Hepatocyte (in vitro differentiated cells): ENCODE results near the gene RLN3. TPM values are rescaled to one million over a fixed set of nuclear protein-coding genes. Genes with fewer than 3 reads are reported as not detected.

Source experiments
- DNase-seq: peaks from one replicate; pipeline ENCODE4 v3.0.0-alpha.2; 2016; ENCODE audit warnings: low spot score
- H2AFZ ChIP-seq: fragments of 200-600 bp; sonication (generic); 2 replicates; pipeline ENCODE4 v1.6.0; 2016; ENCODE audit warnings: antibody characterized with exemption, mild to moderate bottlenecking
- H3K27ac ChIP-seq: fragments of 200-600 bp; sonication (generic); 2 replicates; pipeline ENCODE4 v1.5.1; 2016; ENCODE audit warnings: mild to moderate bottlenecking
- H3K27me3 ChIP-seq: fragments of 200-600 bp; sonication (generic); 2 replicates; pipeline ENCODE4 v1.6.1; 2016
- H3K36me3 ChIP-seq: fragments of 200-600 bp; sonication (generic); replicated peaks from 2 replicates; pipeline ENCODE4 v1.5.1; 2016; ENCODE audit warnings: low read depth; ENCODE audit not compliant: insufficient read depth
- H3K4me1 ChIP-seq: fragments of 200-600 bp; sonication (generic); 2 replicates; pipeline ENCODE4 v1.5.1; 2016; ENCODE audit warnings: mild to moderate bottlenecking, moderate library complexity; ENCODE audit not compliant: insufficient read depth
- H3K4me2 ChIP-seq: fragments of 200-600 bp; sonication (generic); 2 replicates; pipeline ENCODE4 v1.6.0; 2016
- H3K4me3 ChIP-seq: fragments of 200-600 bp; sonication (generic); 2 replicates; pipeline ENCODE4 v1.5.1; 2016; ENCODE audit warnings: mild to moderate bottlenecking
- H3K79me2 ChIP-seq: fragments of 200-600 bp; sonication (generic); 2 replicates; pipeline ENCODE4 v1.6.0; 2017; ENCODE audit warnings: mild to moderate bottlenecking
- H3K9me2 ChIP-seq: fragments of 200-600 bp; sonication (generic); replicated peaks from 2 replicates; pipeline ENCODE4 v1.6.0; 2017; ENCODE audit warnings: mild to moderate bottlenecking; ENCODE audit not compliant: insufficient read depth
- H3K9me3 ChIP-seq: fragments of 200-600 bp; sonication (generic); 2 replicates; pipeline ENCODE4 v1.5.1; 2016; ENCODE audit warnings: low read depth, mild to moderate bottlenecking
- H4K20me1 ChIP-seq: fragments of 200-600 bp; sonication (generic); 2 replicates; pipeline ENCODE4 v1.6.0; 2016; ENCODE audit warnings: mild to moderate bottlenecking; ENCODE audit not compliant: insufficient read depth, poor library complexity, severe bottlenecking
- CTCF ChIP-seq: fragments of 200-600 bp; sonication (generic); IDR thresholded peaks from 2 replicates; pipeline ENCODE4 v1.5.1; 2016; ENCODE audit warnings: antibody characterized with exemption, mild to moderate bottlenecking; ENCODE audit not compliant: poor library complexity
- EZH2 ChIP-seq: fragments of 200-600 bp; sonication (generic); IDR thresholded peaks from 2 replicates; pipeline ENCODE4 v1.6.1; 2016; ENCODE audit warnings: antibody characterized with exemption, mild to moderate bottlenecking, borderline replicate concordance
- EZH2phosphoT487 ChIP-seq: fragments of 200-600 bp; sonication (generic); IDR thresholded peaks from one replicate; pipeline ENCODE4 v1.6.1; 2018; ENCODE audit warnings: antibody characterized with exemption, mild to moderate bottlenecking, low read depth, moderate library complexity; ENCODE audit not compliant: unreplicated experiment, severe bottlenecking
- WGBS: methylation state at CpG from one replicate; pipeline ENCODE4 v1.1.6; 2016; ENCODE audit warnings: low lambda C conversion rate; ENCODE audit errors: missing lambda C conversion rate; 5-methylcytosine and 5-hydroxymethylcytosine counted together
- polyA plus RNA-seq: library from polyadenylated mRNA; unstranded; fragments of >200 nt; fragmentation: Nextera tagmentation; extraction: Ambion mirVana; gene quantifications from 2 replicates; pipeline ENCODE4 v1.2.1, GENCODE V29; 2016
- total RNA-seq: library from RNA; depleted of rRNA; stranded (reverse); fragments of >200 nt; gene quantifications from 2 replicates; pipeline ENCODE4 v1.2.3, GENCODE V29; 2014

RLN3 gene
- total and polyA plus RNA-seq, 2 experiments from 2014 or later = not detected

GRCh38 chr19:14054721-14055120 lies 26.8 kb downstream of the RLN3 start:
- Histone ChIP-seq H2AFZ (no peak overlapping the region), H4K20me1 (no peaks in the 10 kb centered on the region), H3K4me3 (no peak overlapping the region), H3K79me2 (no peaks in the 10 kb centered on the region), H3K9me2 (no peaks in the 10 kb centered on the region), H3K27me3 (peaks cover 16% of the 10 kb centered on the region), H3K27ac (no peak overlapping the region), H3K4me2 (no peak overlapping the region), H3K36me3 (no peaks in the 10 kb centered on the region), H3K4me1 (peaks cover 5% of the 10 kb centered on the region), H3K9me3 (no peaks in the 10 kb centered on the region)
- TF ChIP-seq EZH2 (no peak), CTCF (no peak), EZH2phosphoT487 (no peak)
- 96% methylated on average over 10 of the region's 11 CpGs for WGBS
- no peak for DNase-seq

- Histone ChIP-seq H3K27me3 (peaks cover 16% of the 10 kb centered on the region), H3K4me3 (no peak overlapping the region), H3K4me2 (no peak overlapping the region), H3K27ac (no peak overlapping the region), H3K4me1 (peaks cover 5% of the 10 kb centered on the region), H4K20me1 (no peaks in the 10 kb centered on the region), H3K79me2 (no peaks in the 10 kb centered on the region), H3K36me3 (no peaks in the 10 kb centered on the region), H3K9me3 (no peaks in the 10 kb centered on the region), H3K9me2 (no peaks in the 10 kb centered on the region), H2AFZ (no peak overlapping the region)
- TF ChIP-seq CTCF (no peak), EZH2phosphoT487 (no peak), EZH2 (no peak)
- WGBS = 89% methylated on average over 3 of the region's 3 CpGs
- DNase-seq = no peak
These were observed 27.4 kb downstream of the RLN3 start for GRCh38 chr19:14055396-14055795.

GRCh38 chr19:14056069-14056666 lies 28.2 kb downstream of the RLN3 start:
- Histone ChIP-seq H3K9me3 (no peaks in the 10 kb centered on the region), H3K4me3 (no peak overlapping the region), H3K4me1 (peaks cover 5% of the 10 kb centered on the region), H4K20me1 (no peaks in the 10 kb centered on the region), H3K27ac (no peak overlapping the region), H3K27me3 (peaks cover 16% of the 10 kb centered on the region), H2AFZ (no peak overlapping the region), H3K4me2 (no peak overlapping the region), H3K9me2 (no peaks in the 10 kb centered on the region), H3K79me2 (no peaks in the 10 kb centered on the region), H3K36me3 (no peaks in the 10 kb centered on the region)
- TF ChIP-seq CTCF = no peak
- no peak for TF ChIP-seq EZH2
- TF ChIP-seq EZH2phosphoT487 = no peak
- 95% methylated on average over 10 of the region's 10 CpGs for WGBS
- DNase-seq = no peak
